Endothelial cell (in vitro differentiated cells): ENCODE measurements around the gene SNRPA1. TPM values are rescaled to one million over a fixed set of nuclear protein-coding genes. Genes with fewer than 3 reads are reported as not detected.
"Not testable (repeated sequence)": the region's sequence is repeated elsewhere in the genome, so short reads cannot be mapped to it uniquely, and the experiment has no call there.

Experiments used
- DNase-seq: peaks from one replicate; pipeline ENCODE4 v3.0.0; 2021; ENCODE audit warnings: low spot score
- H3K27ac Mint-ChIP-seq: one replicate; pipeline ENCODE4 v1.8.0; 2021; ENCODE audit warnings: mixed read lengths, inconsistent platforms; ENCODE audit not compliant: unreplicated experiment
- H3K27me3 Mint-ChIP-seq: one replicate; pipeline ENCODE4 v1.8.0; 2021; ENCODE audit warnings: mild to moderate bottlenecking, moderate library complexity, mixed read lengths, inconsistent platforms; ENCODE audit not compliant: unreplicated experiment
- H3K36me3 Mint-ChIP-seq: one replicate; pipeline ENCODE4 v1.8.0; 2021; ENCODE audit warnings: mild to moderate bottlenecking, low read depth, mixed read lengths, inconsistent platforms; ENCODE audit not compliant: unreplicated experiment
- H3K4me1 Mint-ChIP-seq: one replicate; pipeline ENCODE4 v1.8.0; 2021; ENCODE audit warnings: mild to moderate bottlenecking, mixed read lengths, inconsistent platforms; ENCODE audit not compliant: unreplicated experiment
- H3K4me3 Mint-ChIP-seq: one replicate; pipeline ENCODE4 v1.8.0; 2021; ENCODE audit warnings: mild to moderate bottlenecking, mixed read lengths, inconsistent platforms; ENCODE audit not compliant: unreplicated experiment
- H3K9me3 Mint-ChIP-seq: one replicate; pipeline ENCODE4 v1.8.0; 2021; ENCODE audit warnings: mixed read lengths, inconsistent platforms; ENCODE audit not compliant: unreplicated experiment
- CTCF ChIP-seq: fragments of 200-600 bp; sonication (generic); IDR thresholded peaks from one replicate; pipeline ENCODE4 v1.5.0; 2021; ENCODE audit warnings: antibody characterized with exemption; ENCODE audit not compliant: unreplicated experiment
- total RNA-seq: library from RNA; stranded (reverse); fragmentation: NEBNext Ultra II Directional; extraction: Animal tissue kit (Norgen Biotek cat#: 25700); gene quantifications from one replicate; pipeline ENCODE4 v1.2.1, GENCODE V29; 2021; ENCODE audit not compliant: unreplicated experiment

SNRPA1 gene
- total RNA-seq, 1 donor from 2014 or later: 62.2 TPM

- Mint-ChIP-seq H3K9me3 (no peaks in the 10 kb centered on the region), H3K4me1 (peaks cover 10% of the 10 kb centered on the region), H3K4me3 (peak overlapping the region; percentile 43), H3K36me3 (peaks cover 23% of the 10 kb centered on the region), H3K27me3 (peaks cover 3% of the 10 kb centered on the region), H3K27ac (no peak overlapping the region)
- TF ChIP-seq CTCF: peak; percentile 64
- DNase-seq: no peak
These were observed 6.0 kb downstream of the SNRPA1 start for GRCh38 chr15:101288905-101289513.

GRCh38 chr15:101287342-101287741 lies 7.7 kb downstream of the SNRPA1 start:
- H3K27me3 Mint-ChIP-seq, H3K4me1 Mint-ChIP-seq, H3K27ac Mint-ChIP-seq, H3K4me3 Mint-ChIP-seq, DNase-seq, H3K9me3 Mint-ChIP-seq: not testable (repeated sequence)
- H3K36me3 Mint-ChIP-seq: peaks cover 30% of the 10 kb centered on the region

GRCh38 chr15:101286471-101287114 lies 8.5 kb downstream of the SNRPA1 start:
- no peak for TF ChIP-seq CTCF
- no peak for DNase-seq
- no peak overlapping the region for H3K27ac Mint-ChIP-seq

GRCh38 chr15:101283931-101284330 lies 11.1 kb downstream of the SNRPA1 start:
- Mint-ChIP-seq H3K36me3 (peaks cover 47% of the 10 kb centered on the region), H3K27me3 (peaks cover 4% of the 10 kb centered on the region), H3K27ac (no peak overlapping the region), H3K4me1 (no peaks in the 10 kb centered on the region), H3K4me3 (peak overlapping the region; percentile 37), H3K9me3 (no peaks in the 10 kb centered on the region)
- no peak for DNase-seq
- no peak for TF ChIP-seq CTCF

More at GRCh38 chr15:101286471-101287114, 8.5 kb downstream of the SNRPA1 start:
- Mint-ChIP-seq H3K4me3 (no peak overlapping the region), H3K9me3 (no peaks in the 10 kb centered on the region), H3K27me3 (peaks cover 4% of the 10 kb centered on the region), H3K4me1 (no peaks in the 10 kb centered on the region), H3K36me3 (peaks cover 36% of the 10 kb centered on the region)

GRCh38 chr15:101280007-101280406 lies 15.0 kb downstream of the SNRPA1 start:
- TF ChIP-seq CTCF: no peak
- H3K27ac Mint-ChIP-seq: no peak overlapping the region
- DNase-seq: no peak
- peaks cover 4% of the 10 kb centered on the region for H3K27me3 Mint-ChIP-seq
- H3K36me3 Mint-ChIP-seq: peaks cover 34% of the 10 kb centered on the region
- H3K4me1 Mint-ChIP-seq: peaks cover 5% of the 10 kb centered on the region
- no peak overlapping the region for H3K4me3 Mint-ChIP-seq
- H3K9me3 Mint-ChIP-seq: no peaks in the 10 kb centered on the region
